Fibroblast of villous mesenchyme (primary cell): ENCODE data around the gene TCERG1L. TPM values are rescaled to one million over a fixed set of nuclear protein-coding genes. Genes with fewer than 3 reads are reported as not detected.

Source experiments
- DNase-seq: peaks from one replicate; pipeline ENCODE4 v3.0.0-alpha.2; 2010; ENCODE audit warnings: low read depth
- H3K4me3 ChIP-seq: 2 replicates; pipeline ENCODE4 v1.5.1; 2011; ENCODE audit warnings: low read depth, mild to moderate bottlenecking, low read length
- CTCF ChIP-seq: IDR thresholded peaks from 2 replicates; pipeline ENCODE4 v1.5.1; 2012; ENCODE audit warnings: low read depth, mild to moderate bottlenecking, low read length; ENCODE audit not compliant: insufficient read depth
- total RNA-seq: library from RNA; depleted of rRNA; stranded (reverse); fragments of >200 nt; gene quantifications from 2 replicates; pipeline ENCODE4 v1.2.3, GENCODE V29; 2012

Gene TCERG1L
- total RNA-seq, 1 donor = not detected

- no peak overlapping the region for H3K4me3 ChIP-seq
- no peak for TF ChIP-seq CTCF
- DNase-seq = no peak
Observed at GRCh38 chr10:131266936-131267813, 44.3 kb downstream of the TCERG1L start.

DNA sequence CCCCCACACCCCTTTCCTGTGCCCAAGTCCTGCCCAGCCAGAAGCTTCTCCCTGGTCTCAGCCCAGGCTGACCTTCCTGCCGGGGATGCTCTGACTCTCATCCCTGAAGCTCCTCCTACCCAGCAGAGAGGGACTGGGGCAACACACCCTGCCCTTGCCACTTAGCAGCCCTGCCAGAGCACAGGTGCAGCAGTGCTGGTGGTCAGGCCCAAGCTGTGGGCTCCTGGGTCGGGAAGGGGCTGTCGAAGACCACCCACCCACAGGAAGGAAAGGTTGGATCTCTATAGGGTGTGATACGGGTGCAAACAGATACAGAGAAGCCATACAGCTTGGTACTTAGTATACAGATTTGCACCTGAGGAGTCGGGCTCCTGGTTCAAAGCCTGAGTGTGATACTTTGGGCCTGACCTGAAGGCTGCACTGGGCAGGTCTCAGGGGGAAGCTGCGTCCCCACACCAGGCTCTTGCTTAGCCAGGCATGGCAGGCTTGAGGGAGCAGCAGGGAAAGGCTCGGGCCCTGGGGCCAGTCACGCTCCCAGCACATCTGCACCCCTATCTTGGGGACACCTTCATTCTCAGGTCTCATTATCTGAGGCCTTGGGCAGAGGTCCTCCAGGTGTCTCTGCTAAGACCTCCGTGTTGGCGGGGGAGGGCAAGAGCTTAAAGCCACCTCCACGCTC is 47.3 kb downstream of the TCERG1L start:
- no peak for TF ChIP-seq CTCF
- no peak overlapping the region for H3K4me3 ChIP-seq
- no peak for DNase-seq

GRCh38 chr10:131261890-131262475 is 49.5 kb downstream of the TCERG1L start:
- DNase-seq = no peak
- TF ChIP-seq CTCF = no peak
- no peak overlapping the region for H3K4me3 ChIP-seq

- no peak for TF ChIP-seq CTCF
- no peak for DNase-seq
- H3K4me3 ChIP-seq = no peak overlapping the region
Observed at GRCh38 chr10:131260452-131261211, 50.9 kb downstream of the TCERG1L start.

DNA sequence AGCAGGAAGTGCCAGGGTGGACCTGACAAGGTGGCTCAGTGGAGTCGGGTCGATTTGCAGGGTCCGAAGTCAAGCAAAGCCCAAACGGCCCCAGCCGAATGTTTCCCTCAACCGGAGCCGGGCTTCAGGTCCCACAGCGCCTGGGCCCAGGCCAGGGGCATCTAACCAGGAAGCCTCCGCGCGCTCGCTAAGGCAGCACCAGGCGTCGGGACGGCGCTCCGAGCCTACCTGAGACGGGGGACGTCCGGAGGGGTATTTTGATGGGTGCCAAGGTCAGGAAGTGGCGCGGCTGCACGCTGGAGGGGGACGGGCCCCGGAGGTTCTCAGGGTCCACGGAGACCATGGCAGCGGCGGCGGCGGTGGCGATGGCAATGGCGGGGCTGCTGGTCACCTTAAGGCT is 51.5 kb downstream of the TCERG1L start:
- TF ChIP-seq CTCF = no peak
- no peak for DNase-seq
- no peak overlapping the region for H3K4me3 ChIP-seq

- no peak for DNase-seq
- no peak for TF ChIP-seq CTCF
- H3K4me3 ChIP-seq = no peak overlapping the region
Observed at GRCh38 chr10:131259535-131259934, 52.0 kb downstream of the TCERG1L start.
